Liver (tissue), 9 donors: ENCODE data around the gene RCSD1. TPM values are rescaled to one million over a fixed set of nuclear protein-coding genes. Genes with fewer than 3 reads are reported as not detected.

ENCODE experiments used
- DNase-seq: peaks from one replicate; pipeline ENCODE4 v3.0.0-alpha.2; 2017; ENCODE audit warnings: low spot score
- H3K27ac ChIP-seq, 2 donors: one replicate each; pipeline ENCODE4 v1.7.0; 2013; ENCODE audit warnings: inconsistent platforms in 2 of 2, low read length in 2 of 2, control low read depth in 1 of 2, low read depth in 1 of 2, mild to moderate bottlenecking in 1 of 2
- H3K27me3 ChIP-seq, 4 donors: one replicate each; pipeline versions ENCODE4 v1.6.1 to v1.7.0; 2013; ENCODE audit warnings: low read length in 3 of 4, inconsistent platforms in 1 of 4, mild to moderate bottlenecking in 1 of 4, moderate library complexity in 1 of 4; ENCODE audit not compliant: control insufficient read depth in 4 of 4, insufficient read depth in 4 of 4
- H3K36me3 ChIP-seq, 4 donors: one replicate each; pipeline versions ENCODE4 v1.6.1 to v1.7.0; 2013; ENCODE audit warnings: low read length in 3 of 4, mild to moderate bottlenecking in 3 of 4, low read depth in 1 of 4, moderate library complexity in 1 of 4; ENCODE audit not compliant: control insufficient read depth in 4 of 4, insufficient read depth in 3 of 4
- H3K4me1 ChIP-seq, 4 donors: one replicate each; pipeline versions ENCODE4 v1.6.1 to v1.7.0; 2013; ENCODE audit warnings: low read length in 3 of 4, mild to moderate bottlenecking in 3 of 4, moderate library complexity in 1 of 4; ENCODE audit not compliant: control insufficient read depth in 4 of 4, insufficient read depth in 4 of 4
- H3K4me3 ChIP-seq, 3 donors: one replicate each; pipeline versions ENCODE4 v1.6.1 to v1.7.0; 2013; ENCODE audit warnings: low read length in 3 of 3, control low read depth in 1 of 3, low read depth in 1 of 3, mild to moderate bottlenecking in 1 of 3
- H3K9ac ChIP-seq, 2 donors: one replicate each; pipeline ENCODE4 v1.7.0; 2013; ENCODE audit warnings: low read length in 2 of 2, mild to moderate bottlenecking in 2 of 2, moderate library complexity in 2 of 2, control low read depth in 1 of 2, low read depth in 1 of 2
- H3K9me3 ChIP-seq, 4 donors: one replicate each; pipeline versions ENCODE4 v1.6.1 to v1.7.0; 2013; ENCODE audit warnings: low read length in 3 of 4; ENCODE audit not compliant: control insufficient read depth in 4 of 4
- EGR1 ChIP-seq, 2 donors: IDR thresholded peaks; 2 replicates each; pipeline ENCODE4 v1.6.1; 2016 to 2018; ENCODE audit warnings: antibody characterized with exemption in 2 of 2, low read depth in 2 of 2
- FOXA1 ChIP-seq: IDR thresholded peaks from 2 replicates; pipeline ENCODE4 v1.6.1; 2016; ENCODE audit warnings: antibody characterized with exemption
- FOXA2 ChIP-seq: IDR thresholded peaks from 2 replicates; pipeline ENCODE4 v1.6.1; 2016; ENCODE audit warnings: antibody characterized with exemption
- GABPA ChIP-seq, 2 donors: IDR thresholded peaks in 1 of 2; conservative IDR thresholded peaks in 1 of 2; 2 replicates each; pipeline ENCODE4 v1.6.1; 2016; ENCODE audit warnings: antibody characterized with exemption in 2 of 2, mild to moderate bottlenecking in 1 of 2, moderate library complexity in 1 of 2
- HNF4A ChIP-seq, 2 donors: conservative IDR thresholded peaks; 2 replicates each; pipeline ENCODE4 v1.6.1; 2016; ENCODE audit warnings: antibody characterized with exemption in 2 of 2, mild to moderate bottlenecking in 2 of 2
- HNF4G ChIP-seq: IDR thresholded peaks from 2 replicates; pipeline ENCODE4 v1.6.1; 2016; ENCODE audit warnings: antibody characterized with exemption
- JUND ChIP-seq, 2 donors: IDR thresholded peaks; 2 replicates each; pipeline ENCODE4 v1.6.1; 2016; ENCODE audit warnings: antibody characterized with exemption in 2 of 2
- NR2F2 ChIP-seq: IDR thresholded peaks from 2 replicates; pipeline ENCODE4 v1.6.1; 2016; ENCODE audit warnings: antibody characterized with exemption
- RAD21 ChIP-seq, 2 donors: IDR thresholded peaks; 2 replicates each; pipeline ENCODE4 v1.6.1; 2016; ENCODE audit warnings: antibody characterized with exemption in 2 of 2, mild to moderate bottlenecking in 2 of 2
- RXRA ChIP-seq, 2 donors: IDR thresholded peaks; 2 replicates each; pipeline ENCODE4 v1.6.1; 2017 to 2018; ENCODE audit warnings: antibody characterized with exemption in 2 of 2, mild to moderate bottlenecking in 1 of 2
- SP1 ChIP-seq: IDR thresholded peaks from 2 replicates; pipeline ENCODE4 v1.6.1; 2018; ENCODE audit warnings: antibody characterized with exemption, mild to moderate bottlenecking
- TAF1 ChIP-seq: conservative IDR thresholded peaks from 2 replicates; pipeline ENCODE4 v1.6.1; 2016; ENCODE audit warnings: antibody characterized with exemption, mild to moderate bottlenecking
- YY1 ChIP-seq: IDR thresholded peaks from 2 replicates; pipeline ENCODE4 v1.6.1; 2016; ENCODE audit warnings: antibody characterized with exemption, mild to moderate bottlenecking
- WGBS: extraction: QIAGEN DNeasy Blood & Tissue Kit; methylation state at CpG from one replicate; pipeline ENCODE4 v1.1.7; 2013; 5-methylcytosine and 5-hydroxymethylcytosine counted together
- polyA plus RNA-seq, 2 donors: library from polyadenylated mRNA; stranded (reverse) in 1 of 2; unstranded in 1 of 2; fragments of 200-250 nt in 1 of 2; fragments of >200 nt in 1 of 2; fragmentation: Nextera tagmentation in 1 of 2; extraction: Ambion mirVana in 1 of 2; gene quantifications; one replicate each; pipeline versions ENCODE4 v1.2.1 to v1.2.3, GENCODE V29; 2013 to 2015
- total RNA-seq, 2 donors: library from RNA; depleted of rRNA; stranded (reverse); fragments of >200 nt; gene quantifications; one replicate each; pipeline ENCODE4 v1.2.3, GENCODE V29; 2014
- TF ChIP-seq, protein P1 (sequence below): IDR thresholded peaks from 2 replicates; pipeline ENCODE4 v1.6.1; 2016; ENCODE audit warnings: antibody characterized with exemption
- TF ChIP-seq, protein P2 (sequence below): IDR thresholded peaks from 2 replicates; pipeline ENCODE4 v1.6.1; 2016; ENCODE audit warnings: antibody characterized with exemption
- TF ChIP-seq, protein P3 (sequence below): fragments of 150-350 bp; IDR thresholded peaks from 2 replicates; pipeline ENCODE4 v1.5.1; 2017; ENCODE audit warnings: improper control_type of control experiment, low read depth, low read length; ENCODE audit not compliant: missing input control
- TF ChIP-seq, protein P4 (sequence below): IDR thresholded peaks from 2 replicates; pipeline ENCODE4 v1.6.1; 2016; ENCODE audit warnings: antibody characterized with exemption
- donor health status: healthy.
- donor health status: healthy.
- donor health status: healthy.
- donor health status: healthy.
- donor health status: healthy.

RCSD1 gene
- total and polyA plus RNA-seq, 4 donors, result 3.1 to 15.0 (median 6.0) TPM

DNA sequence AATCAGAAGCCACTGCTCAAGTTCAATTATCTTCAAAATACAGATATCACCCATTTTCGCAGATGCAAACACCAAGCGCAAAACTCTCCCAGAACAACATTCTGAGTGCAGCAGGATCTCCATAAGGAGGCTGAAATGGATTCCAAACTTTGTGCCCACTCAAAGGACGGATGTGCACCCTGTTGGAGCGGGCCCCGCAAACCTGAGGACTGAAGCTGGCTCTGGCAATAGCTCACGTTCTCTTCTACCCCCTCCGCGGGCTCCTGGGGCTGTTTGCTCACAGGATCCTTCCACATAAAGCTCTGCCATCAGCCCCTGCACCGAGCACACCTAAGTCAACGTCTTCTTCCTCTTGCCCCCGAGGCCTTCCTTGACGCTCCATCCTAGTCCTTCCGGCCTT, 11.7 kb upstream of the RCSD1 start:
- H3K27ac ChIP-seq, result no peak overlapping the region
- H3K9ac ChIP-seq, result no peak overlapping the region
- no peak overlapping the region for H3K4me3 ChIP-seq
- TF ChIP-seq NR2F2 (no peak), TAF1 (no peak), FOXA1 (no peak), YY1 (no peak), FOXA2 (no peak), EGR1 (IDR thresholded peaks at IDR 0.05; ENCODE audit: low read depth in 2 of 2) (no peak), HNF4G (no peak), SP1 (no peak), GABPA (IDR thresholded peaks at IDR 0.05 in 1 of 2, conservative IDR thresholded peaks at IDR 0.05 in 1 of 2) (no peak)
- TF ChIP-seq, protein P1, sequence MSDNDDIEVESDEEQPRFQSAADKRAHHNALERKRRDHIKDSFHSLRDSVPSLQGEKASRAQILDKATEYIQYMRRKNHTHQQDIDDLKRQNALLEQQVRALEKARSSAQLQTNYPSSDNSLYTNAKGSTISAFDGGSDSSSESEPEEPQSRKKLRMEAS, result no peak
- TF ChIP-seq, protein P2, sequence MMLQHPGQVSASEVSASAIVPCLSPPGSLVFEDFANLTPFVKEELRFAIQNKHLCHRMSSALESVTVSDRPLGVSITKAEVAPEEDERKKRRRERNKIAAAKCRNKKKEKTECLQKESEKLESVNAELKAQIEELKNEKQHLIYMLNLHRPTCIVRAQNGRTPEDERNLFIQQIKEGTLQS, result no peak
- TF ChIP-seq, protein P3, sequence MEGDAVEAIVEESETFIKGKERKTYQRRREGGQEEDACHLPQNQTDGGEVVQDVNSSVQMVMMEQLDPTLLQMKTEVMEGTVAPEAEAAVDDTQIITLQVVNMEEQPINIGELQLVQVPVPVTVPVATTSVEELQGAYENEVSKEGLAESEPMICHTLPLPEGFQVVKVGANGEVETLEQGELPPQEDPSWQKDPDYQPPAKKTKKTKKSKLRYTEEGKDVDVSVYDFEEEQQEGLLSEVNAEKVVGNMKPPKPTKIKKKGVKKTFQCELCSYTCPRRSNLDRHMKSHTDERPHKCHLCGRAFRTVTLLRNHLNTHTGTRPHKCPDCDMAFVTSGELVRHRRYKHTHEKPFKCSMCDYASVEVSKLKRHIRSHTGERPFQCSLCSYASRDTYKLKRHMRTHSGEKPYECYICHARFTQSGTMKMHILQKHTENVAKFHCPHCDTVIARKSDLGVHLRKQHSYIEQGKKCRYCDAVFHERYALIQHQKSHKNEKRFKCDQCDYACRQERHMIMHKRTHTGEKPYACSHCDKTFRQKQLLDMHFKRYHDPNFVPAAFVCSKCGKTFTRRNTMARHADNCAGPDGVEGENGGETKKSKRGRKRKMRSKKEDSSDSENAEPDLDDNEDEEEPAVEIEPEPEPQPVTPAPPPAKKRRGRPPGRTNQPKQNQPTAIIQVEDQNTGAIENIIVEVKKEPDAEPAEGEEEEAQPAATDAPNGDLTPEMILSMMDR, result no peak
- no peak for DNase-seq
- H3K36me3 ChIP-seq, result no peaks in the 10 kb centered on the region
- no peaks in the 10 kb centered on the region for H3K27me3 ChIP-seq
- H3K9me3 ChIP-seq, result peaks cover 0 to 1% (median 0%) of the 10 kb centered on the region in 4 donors
- 78% methylated on average over 13 of the region's 13 CpGs for WGBS
- peaks cover 0 to 4% (median 0%) of the 10 kb centered on the region in 4 donors for H3K4me1 ChIP-seq

DNA sequence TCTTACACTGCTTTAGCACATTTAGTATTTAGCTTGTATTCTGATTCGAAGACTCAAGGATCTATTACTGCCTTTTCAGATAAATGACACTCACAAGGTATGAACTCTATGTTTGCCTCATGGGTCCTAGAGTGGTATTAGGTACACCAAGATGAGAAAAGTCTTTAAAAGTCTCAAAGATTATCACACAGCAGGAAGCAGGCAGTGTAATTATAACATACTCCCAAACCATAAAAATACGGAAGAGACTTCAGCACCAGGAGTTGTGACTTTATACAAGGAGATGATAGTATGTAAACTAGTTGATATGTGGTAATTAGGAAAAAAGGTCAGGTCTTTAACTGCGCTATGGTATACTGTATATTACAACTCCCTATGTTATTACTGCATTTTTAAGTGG, 11.2 kb upstream of the RCSD1 start:
- Histone ChIP-seq H3K36me3 (no peaks in the 10 kb centered on the region), H3K9me3 (peaks cover 0 to 1% (median 0%) of the 10 kb centered on the region in 4 donors), H3K27ac (no peak overlapping the region), H3K27me3 (no peaks in the 10 kb centered on the region), H3K4me3 (no peak overlapping the region), H3K4me1 (peaks cover 0 to 4% (median 0%) of the 10 kb centered on the region in 4 donors), H3K9ac (no peak overlapping the region)
- DNase-seq, result no peak
- no peak for TF ChIP-seq YY1
- TF ChIP-seq NR2F2, result no peak
- TF ChIP-seq, protein P4, sequence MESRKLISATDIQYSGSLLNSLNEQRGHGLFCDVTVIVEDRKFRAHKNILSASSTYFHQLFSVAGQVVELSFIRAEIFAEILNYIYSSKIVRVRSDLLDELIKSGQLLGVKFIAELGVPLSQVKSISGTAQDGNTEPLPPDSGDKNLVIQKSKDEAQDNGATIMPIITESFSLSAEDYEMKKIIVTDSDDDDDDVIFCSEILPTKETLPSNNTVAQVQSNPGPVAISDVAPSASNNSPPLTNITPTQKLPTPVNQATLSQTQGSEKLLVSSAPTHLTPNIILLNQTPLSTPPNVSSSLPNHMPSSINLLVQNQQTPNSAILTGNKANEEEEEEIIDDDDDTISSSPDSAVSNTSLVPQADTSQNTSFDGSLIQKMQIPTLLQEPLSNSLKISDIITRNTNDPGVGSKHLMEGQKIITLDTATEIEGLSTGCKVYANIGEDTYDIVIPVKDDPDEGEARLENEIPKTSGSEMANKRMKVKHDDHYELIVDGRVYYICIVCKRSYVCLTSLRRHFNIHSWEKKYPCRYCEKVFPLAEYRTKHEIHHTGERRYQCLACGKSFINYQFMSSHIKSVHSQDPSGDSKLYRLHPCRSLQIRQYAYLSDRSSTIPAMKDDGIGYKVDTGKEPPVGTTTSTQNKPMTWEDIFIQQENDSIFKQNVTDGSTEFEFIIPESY, result no peak
- TF ChIP-seq HNF4G, result no peak
- no peak for TF ChIP-seq HNF4A (conservative IDR thresholded peaks at IDR 0.05)
- 81% methylated on average over 3 of the region's 3 CpGs for WGBS

DNA sequence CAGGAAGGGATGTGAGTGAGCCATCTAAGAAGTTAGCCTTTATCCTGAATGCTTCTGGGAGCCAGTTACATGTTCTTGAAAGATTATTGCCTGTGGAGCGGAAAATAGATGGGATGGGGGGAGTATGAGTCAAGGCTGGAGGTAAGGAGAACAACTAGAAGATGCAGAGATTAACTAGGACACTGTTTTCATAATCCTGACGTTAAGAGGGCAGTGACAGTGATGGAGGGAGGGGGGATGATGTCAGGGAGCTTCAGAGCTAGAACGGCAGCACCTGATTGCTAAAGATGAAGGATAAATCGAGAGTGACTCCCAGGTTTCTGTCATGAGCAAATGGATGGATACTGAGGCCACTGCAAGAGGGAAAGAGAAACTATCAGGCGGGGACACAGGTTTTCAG, 10.0 kb upstream of the RCSD1 start:
- H3K9ac ChIP-seq, result no peak overlapping the region
- TF ChIP-seq, protein P4, result no peak
- TF ChIP-seq FOXA1 (no peak), FOXA2 (no peak), NR2F2 (no peak), HNF4G (no peak), GABPA (IDR thresholded peaks at IDR 0.05 in 1 of 2, conservative IDR thresholded peaks at IDR 0.05 in 1 of 2) (no peak), HNF4A (conservative IDR thresholded peaks at IDR 0.05) (no peak), JUND (IDR thresholded peaks at IDR 0.05) (no peak), TAF1 (no peak), RXRA (IDR thresholded peaks at IDR 0.05) (no peak), RAD21 (IDR thresholded peaks at IDR 0.05) (no peak)
- TF ChIP-seq, protein P3, result no peak
- TF ChIP-seq, protein P2, result no peak
- TF ChIP-seq, protein P1, result no peak
- peaks cover 0 to 4% (median 0%) of the 10 kb centered on the region in 4 donors for H3K4me1 ChIP-seq
- 62% methylated on average over 5 of the region's 5 CpGs for WGBS
- no peak for DNase-seq
- H3K4me3 ChIP-seq, result no peak overlapping the region
- no peak overlapping the region for H3K27ac ChIP-seq
- peaks cover 0 to 1% (median 0%) of the 10 kb centered on the region in 4 donors for H3K9me3 ChIP-seq
- H3K27me3 ChIP-seq, result no peaks in the 10 kb centered on the region
- no peaks in the 10 kb centered on the region for H3K36me3 ChIP-seq
